Tibial nerve (tissue), 4 donors: Measurements from ENCODE around the gene PNMA3. TPM values are rescaled to one million over a fixed set of nuclear protein-coding genes. Genes with fewer than 3 reads are reported as not detected.
"Not testable (repeated sequence)": the region's sequence is repeated elsewhere in the genome, so short reads cannot be mapped to it uniquely, and the experiment has no call there.

Experiments used
- DNase-seq, 2 donors: peaks; one replicate each; pipeline ENCODE4 v3.0.0-alpha.2; 2019; ENCODE audit warnings: low spot score in 2 of 2
- H3K27ac ChIP-seq, 4 donors: fragments of 200-600 bp; sonication (generic) in 3 of 4; one replicate each; pipeline ENCODE4 v1.5.1; 2017 to 2019; ENCODE audit warnings: mild to moderate bottlenecking in 1 of 4
- H3K27me3 ChIP-seq, 2 donors: fragments of 200-600 bp; sonication (generic) in 1 of 2; one replicate each; pipeline versions ENCODE4 v1.5.1 to v1.6.0; 2017 to 2019
- H3K36me3 ChIP-seq, 3 donors: fragments of 200-600 bp; sonication (generic); one replicate each; pipeline ENCODE4 v1.5.1; 2018 to 2019
- H3K4me1 ChIP-seq, 4 donors: fragments of 200-600 bp; sonication (generic) in 3 of 4; one replicate each; pipeline ENCODE4 v1.5.1; 2017 to 2019
- H3K4me3 ChIP-seq, 4 donors: fragments of 200-600 bp; sonication (generic) in 3 of 4; one replicate each; pipeline ENCODE4 v1.5.1; 2017 to 2019; ENCODE audit warnings: mild to moderate bottlenecking in 1 of 4, moderate library complexity in 1 of 4
- H3K9me3 ChIP-seq, 4 donors: fragments of 200-600 bp; sonication (generic) in 3 of 4; one replicate each; pipeline ENCODE4 v1.5.1; 2017 to 2019
- CTCF ChIP-seq, 5 experiments: fragments of 200-600 bp in 3 of 5; fragments of 450-650 bp in 2 of 5; sonication (generic) in 3 of 5; IDR thresholded peaks; one replicate each; pipeline ENCODE4 v1.5.1; 2016 to 2019; ENCODE audit warnings: antibody characterized with exemption in 5 of 5, mild to moderate bottlenecking in 3 of 5, moderate library complexity in 2 of 5
- EP300 ChIP-seq, 2 donors: sonication (generic); formaldehyde crosslinking; IDR thresholded peaks; one replicate each; pipeline ENCODE4 v1.6.1; 2017; ENCODE audit warnings: antibody characterized with exemption in 2 of 2, mild to moderate bottlenecking in 1 of 2
- POLR2A ChIP-seq, 2 donors: fragments of 450-650 bp; IDR thresholded peaks; one replicate each; pipeline ENCODE4 v1.6.1; 2017; ENCODE audit warnings: antibody characterized with exemption in 2 of 2, mild to moderate bottlenecking in 2 of 2, moderate library complexity in 2 of 2
- WGBS, 2 donors: methylation state at CpG; one replicate each; pipeline ENCODE4 v1.1.5; 2018; 5-methylcytosine and 5-hydroxymethylcytosine counted together
- total RNA-seq, 4 donors: library from RNA; depleted of rRNA; stranded (reverse); fragments of >200 nt; gene quantifications; one replicate each; pipeline ENCODE4 v1.1.0, GENCODE V29; 2016

Gene PNMA3
- total RNA-seq, 4 donors from 2014 or later = 0.20 to 0.30 (median 0.21) TPM; not detected in 1

DNA sequence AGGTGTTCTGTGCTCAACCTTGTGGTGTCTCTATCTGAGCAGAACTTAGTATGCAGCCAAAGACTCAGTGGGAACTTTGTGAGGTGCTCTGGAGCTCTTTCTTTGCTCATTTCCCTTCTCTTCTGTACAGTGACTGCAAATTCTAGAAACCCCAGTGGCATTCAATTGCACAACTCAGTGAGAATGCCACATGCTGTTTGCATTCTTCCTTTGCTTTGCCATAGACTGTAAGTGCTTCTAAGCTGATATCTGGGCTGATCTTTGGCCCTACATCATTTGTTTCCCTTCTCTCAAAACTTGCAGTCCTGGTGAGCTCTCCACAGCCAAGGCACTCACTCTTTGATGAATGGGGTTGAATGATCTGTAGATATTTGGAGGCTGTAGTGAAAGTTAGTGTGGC lies 7.0 kb downstream of the PNMA3 start:
- TF ChIP-seq POLR2A (IDR thresholded peaks at IDR 0.05) (no peak), CTCF (IDR thresholded peaks at IDR 0.05) (no peak), EP300 (IDR thresholded peaks at IDR 0.05) (no peak)
- Histone ChIP-seq H3K4me1 (no peaks in the 10 kb centered on the region), H3K27ac (no peak overlapping the region), H3K9me3 (no peaks in the 10 kb centered on the region), H3K27me3 (peaks cover 0 to 5% of the 10 kb centered on the region in 2 donors), H3K36me3 (no peaks in the 10 kb centered on the region), H3K4me3 (no peak overlapping the region)
- no peak for DNase-seq

DNA sequence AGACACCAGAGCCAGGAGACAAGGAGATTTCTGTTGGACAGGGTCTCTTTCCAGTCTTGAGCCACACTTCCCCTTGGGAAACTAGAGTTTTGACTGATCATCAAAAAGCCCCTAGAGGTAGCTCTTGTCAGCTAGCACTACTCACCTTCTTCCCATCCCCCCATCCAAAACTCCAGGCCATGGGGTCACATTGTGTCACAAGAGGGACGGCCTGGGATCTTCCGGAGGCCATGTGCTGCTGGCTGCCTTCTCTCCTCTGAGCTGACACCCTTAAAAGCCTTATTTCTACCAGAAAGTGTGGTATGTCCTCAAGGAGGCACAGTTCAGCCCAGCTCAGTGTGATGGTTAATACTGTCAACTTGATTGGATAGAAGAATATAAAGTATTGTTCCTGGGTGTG lies 7.8 kb downstream of the PNMA3 start:
- WGBS, 2 donors = 68 to 88% methylated on average over 2 of the region's 2 CpGs
- Histone ChIP-seq H3K27me3 (no peaks in the 10 kb centered on the region), H3K4me1 (no peaks in the 10 kb centered on the region), H3K27ac (no peak overlapping the region), H3K9me3 (no peaks in the 10 kb centered on the region), H3K36me3 (no peaks in the 10 kb centered on the region), H3K4me3 (no peak overlapping the region)
- DNase-seq = no peak
- TF ChIP-seq CTCF (IDR thresholded peaks at IDR 0.05) = no peak
- no peak for TF ChIP-seq EP300 (IDR thresholded peaks at IDR 0.05)
- no peak for TF ChIP-seq POLR2A (IDR thresholded peaks at IDR 0.05)

DNA sequence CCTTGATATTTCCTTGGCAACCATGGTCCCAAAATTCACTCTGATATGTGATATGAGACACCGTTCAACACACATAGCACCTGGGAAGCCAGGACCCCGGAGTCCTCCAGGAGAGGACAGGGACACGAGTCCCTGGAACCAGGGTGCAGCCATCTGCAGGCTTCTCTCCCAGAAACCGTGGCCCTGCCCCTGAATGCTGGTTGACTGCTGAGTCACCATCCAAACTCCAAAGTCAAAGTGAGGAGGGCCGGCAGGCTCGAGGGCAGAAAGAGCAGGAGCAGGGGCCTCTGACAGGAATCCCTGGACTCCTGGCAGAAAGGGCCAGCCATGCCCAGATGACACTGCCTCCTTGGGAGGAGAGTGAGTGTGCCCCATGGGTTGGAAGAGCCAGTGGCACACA lies 9.1 kb downstream of the PNMA3 start:
- TF ChIP-seq EP300 (IDR thresholded peaks at IDR 0.05) (no peak), POLR2A (IDR thresholded peaks at IDR 0.05) (no peak), CTCF (IDR thresholded peaks at IDR 0.05) (no peak)
- Histone ChIP-seq H3K27ac (no peak overlapping the region), H3K9me3 (no peaks in the 10 kb centered on the region), H3K4me1 (no peaks in the 10 kb centered on the region), H3K4me3 (no peak overlapping the region), H3K36me3 (no peaks in the 10 kb centered on the region), H3K27me3 (no peaks in the 10 kb centered on the region)
- DNase-seq = no peak
- WGBS, 2 donors = 69 to 70% methylated on average over 2 to 6 of the region's 6 CpGs

DNA sequence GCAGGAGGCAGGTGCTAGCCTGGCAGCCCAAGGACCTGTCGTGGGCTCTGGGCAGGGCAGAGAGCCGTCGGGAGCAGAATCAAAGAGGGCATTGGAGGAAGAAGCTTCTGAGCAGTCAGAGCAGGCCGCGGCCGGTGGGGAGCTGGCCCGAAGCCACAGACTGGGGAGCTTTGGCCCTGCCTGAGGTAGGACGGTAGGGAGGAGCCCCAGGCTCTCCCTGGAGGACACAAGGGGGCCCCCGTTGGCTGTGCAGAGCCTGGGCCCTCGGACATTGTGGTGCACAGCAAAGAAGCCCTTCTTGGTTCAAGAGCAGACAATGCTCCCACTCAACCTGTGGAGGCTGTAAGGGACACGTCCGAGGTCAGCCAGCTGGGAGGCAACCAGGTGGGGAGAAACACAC lies 10.1 kb downstream of the PNMA3 start:
- not testable (repeated sequence) for H3K4me1 ChIP-seq, DNase-seq, H3K4me3 ChIP-seq, H3K27ac ChIP-seq, H3K36me3 ChIP-seq, H3K9me3 ChIP-seq, H3K27me3 ChIP-seq
- whole genome bisulfite sequencing, 2 donors = no CpG with 5 or more reads among the region's 12 CpGs

GRCh38 chrX:153071909-153072583 lies 15.8 kb downstream of the PNMA3 start, which contains the start of gene PNMA6A:
Gene PNMA6A, plus strand, starts transcription at chrX:153072454. Its CDS starts 609 bp downstream, at chrX:153073063.
- H3K27me3 ChIP-seq, H3K36me3 ChIP-seq, DNase-seq, H3K4me1 ChIP-seq, H3K9me3 ChIP-seq, H3K4me3 ChIP-seq, H3K27ac ChIP-seq: not testable (repeated sequence)
- no CpG with 5 or more reads among the region's 76 CpGs for WGBS, 2 donors

DNA sequence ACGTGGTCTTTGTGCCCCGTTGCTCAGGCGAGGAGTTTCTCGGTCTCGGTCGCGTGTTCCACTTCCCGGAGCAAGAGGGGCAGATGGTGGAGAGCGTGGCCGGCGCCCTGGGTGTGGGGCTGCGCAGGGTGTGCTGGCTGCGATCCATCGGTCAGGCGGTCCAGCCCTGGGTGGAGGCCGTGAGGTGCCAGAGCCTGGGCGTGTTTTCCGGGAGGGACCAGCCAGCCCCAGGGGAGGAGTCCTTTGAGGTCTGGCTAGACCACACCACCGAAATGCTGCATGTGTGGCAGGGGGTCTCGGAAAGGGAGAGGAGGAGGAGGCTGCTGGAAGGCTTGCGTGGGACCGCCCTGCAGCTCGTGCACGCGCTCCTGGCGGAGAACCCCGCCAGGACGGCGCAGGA lies 17.1 kb downstream of the PNMA3 start:
- not testable (repeated sequence) for H3K9me3 ChIP-seq, H3K36me3 ChIP-seq, DNase-seq, H3K27me3 ChIP-seq, H3K27ac ChIP-seq, H3K4me1 ChIP-seq, H3K4me3 ChIP-seq
- WGBS, 2 donors = no CpG with 5 or more reads among the region's 29 CpGs
